Panc1 (cell line): ENCODE data around the gene UBC.

Experiments used
- POLR2AphosphoS5 ChIP-seq: IDR thresholded peaks from 2 replicates; pipeline ENCODE4 v1.6.1; 2012; ENCODE audit warnings: mild to moderate bottlenecking, low read depth, low read length, moderate library complexity
- TF ChIP-seq, protein P1 (sequence below): fragments of 450-650 bp; IDR thresholded peaks from 2 replicates; pipeline ENCODE4 v1.5.1; 2017; ENCODE audit warnings: mild to moderate bottlenecking
- TF ChIP-seq, protein P2 (sequence below), 2 experiments: IDR thresholded peaks; 2 replicates each; pipeline ENCODE4 v1.6.1; 2011 to 2012; ENCODE audit warnings: low read depth in 2 of 2, control low read depth in 1 of 2, low read length in 1 of 2, mild to moderate bottlenecking in 1 of 2, moderate library complexity in 1 of 2; ENCODE audit not compliant: insufficient read depth in 1 of 2

DNA sequence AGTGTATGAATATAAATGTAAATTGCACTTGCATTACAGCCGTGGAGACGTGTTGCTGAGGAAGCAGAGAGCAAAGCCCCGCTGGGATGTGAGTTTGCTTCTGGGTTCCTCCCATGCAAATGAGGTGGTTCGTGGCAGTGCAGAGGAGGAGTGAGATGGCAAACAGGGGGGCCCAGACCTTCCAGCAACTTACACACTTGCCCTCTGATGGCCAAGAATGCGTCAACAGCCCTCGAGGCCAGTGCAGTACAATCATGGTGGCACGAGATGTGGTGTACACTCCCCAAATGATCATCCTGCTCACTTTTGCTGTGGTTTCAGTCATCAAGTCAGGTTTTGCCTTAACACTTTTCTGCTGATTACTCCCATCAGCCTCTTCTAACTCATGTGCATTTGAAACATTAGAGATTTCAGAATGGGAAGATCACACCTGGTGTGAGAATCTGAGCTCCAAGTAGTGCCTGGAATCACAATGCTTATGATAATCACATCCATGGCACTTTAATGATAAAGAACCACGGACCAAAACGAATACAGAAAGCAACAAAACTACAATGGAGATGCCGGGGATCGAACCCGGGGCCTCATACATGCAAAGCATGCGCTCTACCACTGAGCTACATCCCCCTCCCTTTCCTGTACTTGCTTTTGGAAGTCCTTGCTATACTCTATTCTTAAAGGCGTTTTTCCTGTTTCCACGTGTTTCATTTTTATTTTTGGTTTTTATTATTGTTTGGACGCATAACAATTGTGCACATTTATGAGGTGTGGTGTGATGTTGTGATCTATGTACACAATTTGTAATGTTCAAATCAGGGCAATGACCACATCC is 7.0 kb upstream of the UBC start:
- peak; percentile 45; the same call in 1 of the 2 replicates for TF ChIP-seq POLR2AphosphoS5
- TF ChIP-seq, protein P1, sequence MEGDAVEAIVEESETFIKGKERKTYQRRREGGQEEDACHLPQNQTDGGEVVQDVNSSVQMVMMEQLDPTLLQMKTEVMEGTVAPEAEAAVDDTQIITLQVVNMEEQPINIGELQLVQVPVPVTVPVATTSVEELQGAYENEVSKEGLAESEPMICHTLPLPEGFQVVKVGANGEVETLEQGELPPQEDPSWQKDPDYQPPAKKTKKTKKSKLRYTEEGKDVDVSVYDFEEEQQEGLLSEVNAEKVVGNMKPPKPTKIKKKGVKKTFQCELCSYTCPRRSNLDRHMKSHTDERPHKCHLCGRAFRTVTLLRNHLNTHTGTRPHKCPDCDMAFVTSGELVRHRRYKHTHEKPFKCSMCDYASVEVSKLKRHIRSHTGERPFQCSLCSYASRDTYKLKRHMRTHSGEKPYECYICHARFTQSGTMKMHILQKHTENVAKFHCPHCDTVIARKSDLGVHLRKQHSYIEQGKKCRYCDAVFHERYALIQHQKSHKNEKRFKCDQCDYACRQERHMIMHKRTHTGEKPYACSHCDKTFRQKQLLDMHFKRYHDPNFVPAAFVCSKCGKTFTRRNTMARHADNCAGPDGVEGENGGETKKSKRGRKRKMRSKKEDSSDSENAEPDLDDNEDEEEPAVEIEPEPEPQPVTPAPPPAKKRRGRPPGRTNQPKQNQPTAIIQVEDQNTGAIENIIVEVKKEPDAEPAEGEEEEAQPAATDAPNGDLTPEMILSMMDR = no peak
- TF ChIP-seq, protein P2, sequence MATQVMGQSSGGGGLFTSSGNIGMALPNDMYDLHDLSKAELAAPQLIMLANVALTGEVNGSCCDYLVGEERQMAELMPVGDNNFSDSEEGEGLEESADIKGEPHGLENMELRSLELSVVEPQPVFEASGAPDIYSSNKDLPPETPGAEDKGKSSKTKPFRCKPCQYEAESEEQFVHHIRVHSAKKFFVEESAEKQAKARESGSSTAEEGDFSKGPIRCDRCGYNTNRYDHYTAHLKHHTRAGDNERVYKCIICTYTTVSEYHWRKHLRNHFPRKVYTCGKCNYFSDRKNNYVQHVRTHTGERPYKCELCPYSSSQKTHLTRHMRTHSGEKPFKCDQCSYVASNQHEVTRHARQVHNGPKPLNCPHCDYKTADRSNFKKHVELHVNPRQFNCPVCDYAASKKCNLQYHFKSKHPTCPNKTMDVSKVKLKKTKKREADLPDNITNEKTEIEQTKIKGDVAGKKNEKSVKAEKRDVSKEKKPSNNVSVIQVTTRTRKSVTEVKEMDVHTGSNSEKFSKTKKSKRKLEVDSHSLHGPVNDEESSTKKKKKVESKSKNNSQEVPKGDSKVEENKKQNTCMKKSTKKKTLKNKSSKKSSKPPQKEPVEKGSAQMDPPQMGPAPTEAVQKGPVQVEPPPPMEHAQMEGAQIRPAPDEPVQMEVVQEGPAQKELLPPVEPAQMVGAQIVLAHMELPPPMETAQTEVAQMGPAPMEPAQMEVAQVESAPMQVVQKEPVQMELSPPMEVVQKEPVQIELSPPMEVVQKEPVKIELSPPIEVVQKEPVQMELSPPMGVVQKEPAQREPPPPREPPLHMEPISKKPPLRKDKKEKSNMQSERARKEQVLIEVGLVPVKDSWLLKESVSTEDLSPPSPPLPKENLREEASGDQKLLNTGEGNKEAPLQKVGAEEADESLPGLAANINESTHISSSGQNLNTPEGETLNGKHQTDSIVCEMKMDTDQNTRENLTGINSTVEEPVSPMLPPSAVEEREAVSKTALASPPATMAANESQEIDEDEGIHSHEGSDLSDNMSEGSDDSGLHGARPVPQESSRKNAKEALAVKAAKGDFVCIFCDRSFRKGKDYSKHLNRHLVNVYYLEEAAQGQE (IDR thresholded peaks at IDR 0.05; ENCODE audit: insufficient read depth in 1 of 2, low read depth in 2 of 2, low read length in 1 of 2) = no peak
